GM18508 (cell line): ENCODE results near the gene CIAO2B.

Source experiments
- ATAC-seq: cut with Tn5 transposase; IDR thresholded peaks from one replicate; pipeline ENCODE4 v1.9.1; 2021; ENCODE audit warnings: moderate number of reproducible peaks; ENCODE audit not compliant: insufficient read depth, unreplicated experiment

The CIAO2B gene

DNA sequence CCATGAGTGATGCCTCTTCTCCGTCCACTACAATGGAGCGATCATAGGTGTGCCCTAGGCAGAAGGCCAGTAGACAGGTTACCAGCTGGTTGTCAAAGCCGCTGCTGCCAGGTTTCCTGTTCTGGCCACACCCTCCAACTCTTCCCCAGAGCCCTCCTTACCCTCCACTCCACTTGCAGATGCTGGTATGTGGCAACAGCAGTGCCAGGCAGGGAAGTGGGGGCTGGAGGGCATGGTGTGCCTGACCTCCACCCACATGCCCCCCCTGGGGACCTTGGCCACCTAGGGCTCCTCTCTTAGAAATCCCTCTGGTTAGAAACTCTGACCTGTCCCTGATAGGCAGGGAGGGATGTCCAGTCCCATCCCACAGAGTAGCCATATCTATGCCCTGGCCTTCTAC is 10.3 kb downstream of the CIAO2B start:
- no peak for ATAC-seq

GRCh38 chr16:66923247-66923731 is 10.9 kb downstream of the CIAO2B start:
- no peak for ATAC-seq

GRCh38 chr16:66921729-66922450 is 12.3 kb downstream of the CIAO2B start:
- ATAC-seq: no peak

DNA sequence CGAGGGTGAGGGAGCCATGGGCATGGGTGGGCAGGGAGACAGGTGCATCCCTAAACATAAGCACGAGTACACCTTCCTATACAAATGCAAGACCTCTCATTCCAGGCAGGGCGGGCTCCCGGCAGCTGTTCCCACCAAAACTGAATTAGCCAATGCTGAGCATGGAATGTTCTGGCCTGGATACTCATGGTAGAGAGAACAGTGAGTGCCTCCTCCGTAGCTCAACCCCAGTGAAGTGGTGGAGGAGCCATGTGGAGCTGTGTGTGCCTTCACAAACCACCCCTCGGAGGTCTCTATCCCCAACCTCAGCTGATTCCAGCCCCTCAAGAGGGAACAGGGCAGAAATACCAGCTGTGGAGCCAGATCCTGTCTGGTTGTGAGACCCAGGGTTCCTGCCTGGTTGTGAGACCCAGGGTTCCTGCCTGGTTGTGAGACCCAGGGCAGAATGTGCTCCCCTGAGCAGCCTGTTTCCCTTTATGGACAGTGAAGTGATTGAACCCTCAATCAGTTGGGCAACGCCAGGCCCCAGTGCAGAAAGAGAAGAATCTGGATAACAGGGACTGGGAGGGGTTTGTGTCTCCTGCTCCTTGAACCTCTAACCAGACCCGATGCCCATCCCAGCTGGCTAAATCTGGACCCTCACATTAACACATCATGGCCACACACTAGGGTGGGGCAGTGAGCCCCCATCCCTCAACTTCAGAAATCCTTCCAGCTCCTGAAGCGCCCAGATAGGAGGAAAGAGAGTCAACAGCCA is 13.1 kb downstream of the CIAO2B start:
- ATAC-seq: no peak

DNA sequence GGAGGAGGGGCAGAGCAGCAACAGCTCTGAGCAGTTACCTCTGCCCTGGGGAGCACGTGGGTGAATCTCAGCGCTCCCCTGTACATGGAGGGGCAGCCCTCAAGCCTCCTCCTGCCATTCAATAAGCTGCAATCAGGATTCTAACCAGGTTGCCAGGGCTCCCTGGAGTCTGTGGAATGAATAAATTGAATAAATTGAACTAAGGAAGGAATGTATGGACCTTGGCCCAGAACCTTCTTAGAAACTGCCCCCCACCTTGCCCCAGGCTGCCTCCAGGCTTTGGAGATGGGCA is 14.0 kb downstream of the CIAO2B start:
- no peak for ATAC-seq

- no peak for ATAC-seq
Observed at GRCh38 chr16:66919569-66920298, 14.5 kb downstream of the CIAO2B start.

- ATAC-seq: no peak
Observed at GRCh38 chr16:66918803-66919568, 15.2 kb downstream of the CIAO2B start, which contains the start of gene CDH16. Gene CDH16 (minus strand): TSS chr16:66918885. CDS start chr16:66918065, 820 bp downstream.

DNA sequence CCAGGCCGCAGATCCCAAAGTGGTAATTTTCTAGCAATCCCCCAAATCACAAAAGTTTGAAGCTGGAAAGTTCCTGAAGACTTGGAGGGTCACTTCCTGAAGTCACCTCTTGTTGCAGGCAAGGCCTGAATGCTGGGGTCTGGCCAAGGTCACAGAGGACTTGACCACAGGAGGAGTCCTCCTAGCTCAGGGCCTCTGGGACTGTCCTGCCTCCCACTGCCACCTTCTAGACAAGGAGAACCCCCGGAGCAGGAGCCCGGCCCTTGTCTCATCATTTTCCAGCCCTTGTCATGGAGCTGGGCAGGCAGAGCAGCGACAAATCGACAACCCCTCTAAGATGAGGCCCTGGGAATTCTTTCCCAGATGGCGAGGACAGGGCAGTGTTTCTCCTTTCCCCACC is 15.8 kb downstream of the CIAO2B start:
- no peak for ATAC-seq

GRCh38 chr16:66917741-66918140 is 16.5 kb downstream of the CIAO2B start:
- no peak for ATAC-seq

DNA sequence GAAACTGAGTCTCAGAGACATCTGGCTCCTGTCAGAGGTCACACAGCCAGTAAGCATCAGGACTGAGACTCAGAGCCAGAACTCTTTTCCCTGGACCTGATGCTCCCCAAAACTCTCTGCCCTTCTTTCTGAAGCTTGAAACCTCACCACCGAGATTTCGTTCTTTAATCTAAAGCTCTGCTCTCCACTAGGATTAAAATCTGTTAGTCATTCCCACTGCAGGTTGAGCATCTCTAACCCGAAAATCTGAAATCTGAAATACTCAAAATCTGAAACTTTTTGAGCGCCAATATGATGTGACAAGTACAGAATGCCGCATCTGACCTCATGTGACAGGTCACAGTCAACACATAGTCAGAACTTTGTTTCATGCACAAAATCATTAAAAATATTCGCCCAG is 17.7 kb downstream of the CIAO2B start:
- no peak for ATAC-seq

DNA sequence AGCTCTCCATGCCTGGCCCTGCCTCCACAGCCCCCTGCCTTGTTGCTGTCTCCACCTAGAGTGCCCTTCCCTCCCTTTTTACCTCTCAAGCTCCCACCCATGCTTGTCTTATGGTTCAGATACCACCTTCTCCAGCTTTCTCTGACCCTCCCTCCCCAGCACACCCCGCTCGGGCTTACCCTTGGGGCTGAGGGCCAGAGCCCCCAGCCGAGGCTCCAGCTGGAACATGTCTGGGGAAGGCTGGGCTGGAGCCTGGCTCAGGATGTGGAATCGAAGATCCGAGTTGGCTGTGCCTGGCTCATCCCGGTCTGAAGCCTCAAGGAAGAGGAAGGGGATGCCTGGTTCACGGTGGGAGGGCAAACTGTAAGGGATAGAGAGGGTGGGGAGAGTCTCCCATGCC is 19.2 kb downstream of the CIAO2B start:
- no peak for ATAC-seq

DNA sequence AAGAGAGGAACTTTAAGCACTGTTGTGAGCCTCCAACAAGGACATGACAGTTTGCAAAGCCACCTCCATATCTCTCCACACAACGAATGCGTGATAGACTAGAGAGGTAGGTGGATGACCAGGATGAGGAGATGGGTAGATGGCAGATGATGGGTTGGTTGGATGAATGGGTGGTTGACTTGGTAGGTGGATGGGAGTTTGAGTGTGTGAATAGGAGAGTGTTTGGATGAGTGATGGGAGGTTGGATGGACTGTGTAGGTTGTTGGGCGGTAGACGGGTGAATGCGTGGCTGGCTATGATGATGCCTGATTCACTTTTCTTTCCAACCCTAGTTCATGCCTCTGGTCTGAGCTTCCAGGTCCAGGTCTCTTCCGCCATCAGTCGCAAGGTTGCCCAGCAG is 19.7 kb downstream of the CIAO2B start:
- ATAC-seq: no peak

- ATAC-seq: no peak
Observed at GRCh38 chr16:66913711-66914110, 20.5 kb downstream of the CIAO2B start.

- no peak for ATAC-seq
Observed at GRCh38 chr16:66913081-66913480, 21.1 kb downstream of the CIAO2B start.

GRCh38 chr16:66911801-66912200 is 22.4 kb downstream of the CIAO2B start:
- ATAC-seq: no peak

DNA sequence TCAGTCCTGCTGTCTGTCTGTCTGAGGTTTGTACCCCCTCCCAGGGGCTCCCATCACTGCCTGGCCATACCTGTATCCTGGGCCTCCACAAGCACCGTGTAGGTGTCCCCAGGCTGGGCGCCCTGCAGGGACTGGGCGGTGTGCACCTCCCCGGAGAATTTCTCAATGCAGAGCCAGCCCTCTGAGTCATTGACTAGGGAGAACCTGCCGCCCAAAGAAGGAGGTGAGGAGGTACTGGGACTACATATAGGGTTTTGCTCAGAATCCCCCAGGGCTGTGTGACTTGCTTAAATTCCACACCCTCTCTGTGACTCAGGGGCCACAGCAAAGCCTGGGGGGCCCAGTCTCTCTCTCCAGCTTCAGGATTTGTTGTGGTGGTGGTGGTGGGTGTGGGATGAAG is 23.1 kb downstream of the CIAO2B start:
- no peak for ATAC-seq

DNA sequence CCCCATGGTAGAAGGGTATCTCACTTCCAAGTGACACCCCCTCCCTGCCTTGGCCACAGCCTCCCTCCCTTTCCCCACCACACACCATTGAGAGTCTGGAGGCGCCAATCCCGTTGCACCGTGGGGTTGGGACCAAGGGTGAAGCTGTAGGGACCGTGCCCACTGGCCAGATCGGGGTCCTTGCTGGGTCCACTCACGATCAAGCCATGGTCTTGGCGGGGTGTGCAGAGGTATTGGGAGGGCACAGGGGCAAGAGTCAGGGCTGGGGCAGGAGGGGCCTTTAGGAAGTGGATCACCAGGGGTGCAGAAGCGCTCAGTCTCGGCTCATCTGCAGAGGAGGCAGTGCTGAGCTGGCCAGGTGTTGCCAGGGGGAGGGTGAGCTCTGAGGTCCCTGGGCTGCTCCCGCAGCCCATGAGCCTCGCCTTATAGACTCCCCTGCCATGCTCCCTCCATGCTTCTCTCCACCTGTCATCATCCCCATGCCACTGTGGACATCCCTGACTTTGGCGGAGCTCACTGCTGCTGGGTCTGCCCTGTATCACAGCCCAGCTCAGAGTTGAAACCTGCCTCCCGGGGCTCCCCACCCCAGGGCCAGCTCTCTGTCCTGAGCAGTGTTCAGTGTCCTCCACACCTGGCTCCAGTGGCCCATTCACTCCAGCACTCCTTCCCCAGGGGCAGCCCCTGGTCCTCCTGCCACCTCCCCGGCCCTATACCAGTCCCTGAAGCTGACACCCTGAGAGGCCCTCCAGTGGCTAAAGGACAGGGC is 23.8 kb downstream of the CIAO2B start:
- no peak for ATAC-seq

- no peak for ATAC-seq
Observed at GRCh38 chr16:66908762-66909559, 25.2 kb downstream of the CIAO2B start.

DNA sequence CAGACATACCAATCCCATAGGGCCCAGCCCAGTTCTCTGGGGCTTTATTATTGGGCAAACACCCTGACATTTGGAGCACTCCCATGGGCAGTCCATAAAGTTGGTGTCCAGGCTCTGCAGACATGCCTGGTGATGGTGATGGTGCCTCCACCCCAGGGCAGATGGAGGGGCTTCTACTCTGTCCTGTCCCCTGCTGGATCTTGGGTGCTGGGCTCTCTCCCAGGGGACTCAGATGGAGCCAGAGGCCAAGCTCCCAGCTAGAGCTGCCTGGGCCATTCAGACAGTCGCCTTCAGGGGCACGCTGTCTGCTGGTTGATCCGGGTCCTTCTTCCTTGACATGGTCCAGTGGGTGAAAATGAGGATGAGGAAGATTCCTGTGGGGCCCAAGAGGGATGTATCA is 26.1 kb downstream of the CIAO2B start:
- no peak for ATAC-seq
